LNCAP (cell line): ENCODE results near the gene ATXN7.

Experiments used
- TF ChIP-seq, protein P1 (sequence below): fragments of 450-650 bp; IDR thresholded peaks from 2 replicates; pipeline ENCODE4 v1.5.1; 2017; ENCODE audit warnings: mild to moderate bottlenecking

ATXN7 gene

DNA sequence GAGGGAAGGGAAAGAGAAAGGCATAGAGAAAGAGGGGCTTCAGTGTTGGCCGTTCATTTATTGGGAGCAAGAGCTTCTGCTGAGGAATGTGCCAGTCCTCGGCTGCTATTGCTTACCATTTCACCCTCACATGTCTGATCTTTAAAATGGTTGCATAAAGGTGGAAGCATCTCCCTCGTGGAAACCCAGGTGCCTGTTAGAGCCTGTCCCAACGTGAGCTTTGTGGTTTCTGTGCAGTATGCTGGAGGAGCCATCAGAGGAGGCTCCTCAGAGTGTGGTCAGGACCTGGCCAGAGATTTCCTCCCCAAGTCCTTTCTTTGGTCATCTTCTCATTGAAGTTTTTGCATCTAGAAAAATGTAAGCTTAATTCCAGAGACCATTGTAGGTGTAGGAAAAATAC is 125.3 kb downstream of the ATXN7 start:
- TF ChIP-seq, protein P1, sequence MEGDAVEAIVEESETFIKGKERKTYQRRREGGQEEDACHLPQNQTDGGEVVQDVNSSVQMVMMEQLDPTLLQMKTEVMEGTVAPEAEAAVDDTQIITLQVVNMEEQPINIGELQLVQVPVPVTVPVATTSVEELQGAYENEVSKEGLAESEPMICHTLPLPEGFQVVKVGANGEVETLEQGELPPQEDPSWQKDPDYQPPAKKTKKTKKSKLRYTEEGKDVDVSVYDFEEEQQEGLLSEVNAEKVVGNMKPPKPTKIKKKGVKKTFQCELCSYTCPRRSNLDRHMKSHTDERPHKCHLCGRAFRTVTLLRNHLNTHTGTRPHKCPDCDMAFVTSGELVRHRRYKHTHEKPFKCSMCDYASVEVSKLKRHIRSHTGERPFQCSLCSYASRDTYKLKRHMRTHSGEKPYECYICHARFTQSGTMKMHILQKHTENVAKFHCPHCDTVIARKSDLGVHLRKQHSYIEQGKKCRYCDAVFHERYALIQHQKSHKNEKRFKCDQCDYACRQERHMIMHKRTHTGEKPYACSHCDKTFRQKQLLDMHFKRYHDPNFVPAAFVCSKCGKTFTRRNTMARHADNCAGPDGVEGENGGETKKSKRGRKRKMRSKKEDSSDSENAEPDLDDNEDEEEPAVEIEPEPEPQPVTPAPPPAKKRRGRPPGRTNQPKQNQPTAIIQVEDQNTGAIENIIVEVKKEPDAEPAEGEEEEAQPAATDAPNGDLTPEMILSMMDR = no peak

DNA sequence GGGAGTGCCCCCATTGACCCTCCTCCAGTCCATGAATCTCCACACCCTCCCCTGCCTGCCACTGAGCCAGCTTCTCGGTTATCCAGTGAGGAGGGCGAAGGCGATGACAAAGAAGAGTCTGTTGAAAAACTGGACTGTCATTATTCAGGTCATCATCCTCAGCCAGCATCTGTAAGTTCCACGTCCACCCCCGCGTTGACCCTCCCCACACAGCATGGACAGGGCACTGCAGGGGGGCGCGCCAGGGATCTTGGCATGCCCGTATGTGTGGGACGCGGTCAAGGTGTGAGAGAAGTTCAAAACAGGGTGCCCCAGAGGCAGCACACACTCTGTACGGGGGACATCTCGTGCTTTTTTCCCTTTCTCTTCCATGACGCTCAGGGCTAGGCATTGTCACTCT is 126.5 kb downstream of the ATXN7 start:
- TF ChIP-seq, protein P1 = no peak

DNA sequence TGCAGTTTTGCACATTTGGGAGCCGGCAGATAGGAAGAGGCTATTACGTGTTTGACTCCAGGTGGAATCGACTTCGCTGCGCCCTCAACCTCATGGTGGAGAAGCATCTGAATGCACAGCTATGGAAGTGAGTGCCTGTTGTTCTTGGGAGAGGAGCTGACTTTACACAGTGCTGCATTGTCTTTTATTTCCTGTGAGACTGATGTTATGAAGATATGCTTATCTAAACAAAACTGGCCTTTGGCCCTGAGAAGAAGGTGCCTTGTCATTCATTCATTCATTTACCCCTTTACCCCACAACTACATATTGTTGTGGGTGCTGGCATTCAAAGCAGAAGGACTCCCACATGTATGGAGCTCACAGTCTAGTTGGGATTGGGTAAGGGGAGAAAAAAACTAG is 127.1 kb downstream of the ATXN7 start:
- TF ChIP-seq, protein P1 = no peak

DNA sequence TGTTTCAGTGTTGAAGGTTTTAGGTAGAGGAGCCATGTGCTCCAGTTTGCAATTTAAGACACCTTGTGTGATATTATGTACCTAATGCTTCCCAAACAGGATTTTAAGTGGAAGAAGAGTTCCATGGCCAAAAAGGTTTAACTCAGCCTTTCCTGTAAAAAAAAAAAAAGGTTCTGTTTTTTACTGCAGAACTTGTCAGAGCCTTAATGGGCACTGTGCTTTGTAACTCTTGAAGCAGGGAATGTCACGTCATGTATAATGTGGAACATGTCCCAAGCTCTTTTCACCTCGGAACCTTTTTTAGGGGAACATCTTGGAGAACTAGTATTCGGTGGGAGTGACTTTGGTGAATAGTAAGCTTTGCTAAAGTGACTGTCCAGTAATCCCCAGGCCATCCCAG is 128.0 kb downstream of the ATXN7 start:
- TF ChIP-seq, protein P1 = no peak

DNA sequence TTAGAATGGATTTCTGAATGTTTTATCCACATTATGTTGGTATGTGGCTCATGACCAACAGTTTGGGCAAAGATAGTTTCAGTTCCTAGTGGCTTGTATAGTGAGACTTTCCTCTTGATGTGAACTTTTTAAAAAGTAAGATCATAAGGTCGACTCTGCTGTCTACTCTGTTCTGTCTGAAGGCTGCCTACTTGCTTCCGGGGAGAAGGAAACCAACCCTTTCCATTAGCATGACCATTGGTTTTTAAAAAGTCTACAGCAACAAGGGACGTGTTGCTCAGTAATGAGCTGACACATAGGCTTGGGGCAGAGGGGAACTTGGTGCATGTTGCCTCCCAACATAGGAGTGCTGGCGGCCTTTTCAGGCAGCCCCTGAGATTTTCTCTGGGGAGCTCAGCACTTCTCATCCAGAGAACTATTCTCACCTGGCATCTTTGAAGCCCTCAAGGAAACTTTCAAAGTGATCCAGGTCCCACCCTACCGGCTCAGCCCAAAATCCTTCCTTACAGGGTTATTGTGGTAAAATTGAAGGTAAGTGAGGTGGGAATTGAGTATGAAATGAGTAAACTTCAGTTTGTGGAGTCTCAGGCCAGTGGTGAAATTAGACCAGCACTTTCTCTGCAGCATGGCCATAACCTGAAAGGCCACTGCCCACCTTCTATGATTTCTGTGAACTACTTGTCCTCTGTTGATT is 129.0 kb downstream of the ATXN7 start:
- TF ChIP-seq, protein P1 = no peak

DNA sequence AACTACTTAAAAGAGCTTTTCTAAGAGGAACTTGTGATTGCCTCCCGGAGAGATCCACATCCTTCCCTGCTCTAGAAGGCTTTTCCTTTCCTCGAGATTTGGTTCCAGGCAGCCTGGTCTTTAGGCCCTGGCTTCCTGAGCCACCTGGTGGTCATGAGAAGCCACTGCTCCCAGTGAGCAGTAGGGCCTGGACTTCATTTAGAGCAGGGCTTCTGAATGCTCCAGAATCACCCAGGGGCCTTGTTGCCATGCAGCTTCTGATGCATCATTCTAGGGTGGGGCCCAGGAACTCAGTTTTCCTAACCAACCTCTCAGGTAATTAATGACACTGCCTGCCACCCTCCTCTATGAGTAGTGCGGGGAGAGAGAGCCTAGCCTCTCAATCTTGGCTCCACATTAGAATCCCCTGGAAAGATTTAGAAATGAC is 130.0 kb downstream of the ATXN7 start:
- TF ChIP-seq, protein P1 = peak; percentile 93

DNA sequence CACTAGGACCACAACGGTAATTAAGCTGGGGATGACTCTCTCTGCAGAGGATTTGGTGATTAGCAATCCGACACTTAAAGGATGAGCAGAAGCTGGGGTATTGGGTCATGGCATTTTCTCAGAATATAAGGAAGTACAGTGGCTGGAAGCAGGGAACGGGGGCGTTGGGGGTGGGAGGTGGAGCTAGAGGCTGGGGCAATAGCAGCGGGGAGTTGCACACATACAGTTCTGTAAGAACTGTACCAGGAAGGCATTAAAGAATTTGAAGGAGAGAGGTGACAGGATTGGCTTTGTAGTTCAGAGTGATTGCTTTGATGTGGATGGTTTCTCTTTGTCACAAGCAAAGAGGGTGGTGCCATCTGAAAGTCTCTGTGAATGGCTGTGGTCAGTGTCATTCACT is 131.4 kb downstream of the ATXN7 start:
- TF ChIP-seq, protein P1 = no peak
